HG03135 (cell line): ENCODE data around the gene CDHR5.

Source experiments
- ATAC-seq: cut with Tn5 transposase; IDR thresholded peaks from one replicate; pipeline ENCODE4 v1.9.1; 2021; ENCODE audit warnings: mild to moderate bottlenecking, moderate library complexity; ENCODE audit not compliant: unreplicated experiment

CDHR5 gene

GRCh38 chr11:612201-612960, 12.4 kb downstream of the CDHR5 start:
- no peak for ATAC-seq

DNA sequence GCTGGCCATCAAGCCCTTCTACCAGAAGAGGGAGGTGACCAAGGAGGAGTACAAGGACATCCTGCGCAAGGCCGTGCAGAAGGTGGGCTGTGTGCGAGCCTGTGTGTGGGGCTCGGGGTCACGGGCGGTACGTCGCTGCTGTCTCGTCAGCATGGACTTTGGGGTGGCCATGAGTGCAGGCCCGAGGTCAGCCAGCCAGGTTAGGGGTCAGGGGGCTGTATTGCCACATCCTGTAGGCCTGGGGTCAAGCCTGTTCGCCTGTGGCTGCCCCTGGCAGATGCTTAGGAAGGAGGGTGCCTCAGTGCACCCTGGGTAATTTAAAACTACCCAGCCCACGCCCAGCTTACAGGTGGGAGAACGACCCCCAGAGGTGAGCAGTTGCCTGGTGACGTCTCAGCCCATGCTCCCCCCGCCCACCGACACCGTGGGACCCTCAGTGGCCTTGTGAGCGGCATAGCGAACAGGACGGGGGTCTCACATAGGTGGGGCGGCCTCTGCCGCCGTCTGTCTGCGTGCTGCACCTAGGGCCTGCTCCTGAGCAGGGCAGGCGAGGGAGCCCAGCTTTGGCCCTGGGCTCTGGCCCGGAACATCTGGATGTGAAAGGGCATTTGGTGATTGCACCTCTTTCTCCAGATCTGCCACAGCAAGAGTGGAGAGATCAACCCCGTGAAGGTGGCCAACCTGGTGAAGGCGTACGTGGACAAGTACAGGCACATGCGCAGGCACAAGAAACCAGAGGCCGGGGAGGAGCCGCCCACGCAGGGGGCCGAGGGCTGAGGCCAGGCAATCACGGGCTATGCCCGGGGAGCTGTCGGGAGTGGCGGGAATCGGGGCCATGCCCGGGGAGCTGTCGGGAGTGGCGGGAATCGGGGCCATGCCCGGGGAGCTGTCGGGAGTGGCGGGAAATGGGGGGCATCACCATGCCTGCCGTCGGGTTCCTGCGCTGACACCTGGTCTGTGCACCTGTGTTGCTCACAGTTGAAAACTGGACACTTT, 13.5 kb downstream of the CDHR5 start:
- ATAC-seq: no peak

DNA sequence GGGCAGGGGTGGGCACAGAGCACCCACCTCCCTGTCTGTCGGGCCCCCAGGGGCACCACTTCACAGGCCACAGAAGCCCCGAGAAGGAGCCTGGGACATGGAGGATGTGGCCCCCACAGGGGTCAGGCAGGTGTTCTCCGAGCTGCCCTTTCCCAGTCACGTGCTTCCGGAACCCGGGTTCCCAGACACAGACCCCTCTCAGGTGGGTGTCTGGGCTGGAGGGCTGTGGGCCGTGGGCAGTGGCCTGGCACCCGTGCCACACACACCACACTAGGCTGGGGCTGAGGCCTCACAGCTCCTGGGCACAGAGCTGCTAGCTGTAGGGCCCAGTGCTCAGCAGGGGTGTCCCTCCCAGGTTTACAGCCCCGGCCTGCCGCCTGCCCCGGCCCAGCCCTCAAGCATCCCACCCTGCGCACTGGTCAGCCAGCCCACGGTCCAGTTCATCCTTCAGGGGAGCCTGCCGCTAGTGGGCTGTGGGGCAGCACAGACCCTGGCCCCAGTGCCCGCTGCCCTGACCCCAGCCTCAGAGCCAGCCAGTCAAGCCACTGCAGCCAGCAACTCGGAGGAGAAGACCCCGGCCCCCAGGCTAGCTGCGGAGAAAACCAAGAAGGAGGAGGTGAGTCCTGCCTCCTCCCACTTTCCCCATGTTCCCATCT, 14.5 kb downstream of the CDHR5 start:
- ATAC-seq: no peak

GRCh38 chr11:609341-609811, 15.4 kb downstream of the CDHR5 start:
- ATAC-seq: no peak

GRCh38 chr11:608791-609251, 15.9 kb downstream of the CDHR5 start:
- no peak for ATAC-seq

GRCh38 chr11:607971-608659, 16.6 kb downstream of the CDHR5 start:
- no peak for ATAC-seq

DNA sequence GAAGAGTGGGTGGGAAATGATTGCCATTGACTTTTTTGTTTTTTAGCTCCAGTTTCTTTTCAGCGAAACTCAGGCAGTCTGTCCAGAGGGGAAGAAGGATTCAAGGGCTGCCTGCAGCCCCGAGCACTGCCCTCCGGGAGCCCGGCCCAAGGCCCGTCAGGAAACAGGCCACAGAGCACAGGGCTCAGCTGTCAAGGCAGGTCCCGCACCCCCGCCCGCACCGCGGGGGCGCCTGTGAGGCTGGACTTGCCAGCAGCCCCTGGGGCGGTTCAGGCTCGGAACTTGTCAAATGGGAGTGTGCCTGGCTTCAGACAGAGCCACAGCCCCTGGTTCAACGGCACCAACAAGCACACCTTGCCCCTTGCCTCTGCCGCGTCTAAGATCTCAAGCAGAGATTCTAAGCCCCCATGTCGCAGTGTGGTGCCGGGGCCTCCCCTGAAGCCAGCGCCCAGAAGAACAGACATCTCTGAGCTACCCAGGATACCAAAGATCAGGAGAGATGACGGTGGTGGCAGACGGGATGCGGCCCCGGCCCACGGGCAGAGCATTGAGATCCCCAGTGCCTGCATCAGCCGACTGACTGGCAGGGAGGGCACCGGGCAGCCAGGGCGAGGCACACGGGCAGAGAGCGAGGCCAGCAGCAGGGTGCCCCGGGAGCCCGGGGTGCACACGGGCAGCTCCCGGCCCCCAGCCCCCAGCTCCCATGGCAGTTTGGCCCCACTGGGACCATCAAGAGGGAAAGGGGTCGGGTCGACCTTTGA, 17.6 kb downstream of the CDHR5 start:
- no peak for ATAC-seq

DNA sequence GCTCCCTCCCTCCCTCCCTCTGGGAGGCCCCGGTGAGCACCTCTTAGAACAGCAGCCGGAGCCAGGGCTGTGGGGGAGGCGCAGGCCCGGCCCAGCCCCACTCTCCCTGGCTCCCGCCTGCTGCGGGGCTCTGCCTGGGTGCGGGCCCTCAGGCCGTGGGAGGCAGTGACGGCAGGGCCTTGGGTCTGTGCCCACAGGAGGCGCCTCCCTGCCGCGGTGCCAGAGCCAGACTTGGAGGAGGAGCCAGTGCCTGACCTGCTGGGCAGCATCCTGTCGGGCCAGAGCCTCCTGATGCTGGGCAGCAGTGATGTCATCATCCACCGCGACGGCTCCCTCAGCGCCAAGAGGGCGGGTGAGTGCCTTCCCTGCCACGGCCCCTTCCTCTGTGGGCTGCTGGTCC, 18.5 kb downstream of the CDHR5 start:
- no peak for ATAC-seq

- no peak for ATAC-seq
Measured at GRCh38 chr11:605286-606129, 19.2 kb downstream of the CDHR5 start.

DNA sequence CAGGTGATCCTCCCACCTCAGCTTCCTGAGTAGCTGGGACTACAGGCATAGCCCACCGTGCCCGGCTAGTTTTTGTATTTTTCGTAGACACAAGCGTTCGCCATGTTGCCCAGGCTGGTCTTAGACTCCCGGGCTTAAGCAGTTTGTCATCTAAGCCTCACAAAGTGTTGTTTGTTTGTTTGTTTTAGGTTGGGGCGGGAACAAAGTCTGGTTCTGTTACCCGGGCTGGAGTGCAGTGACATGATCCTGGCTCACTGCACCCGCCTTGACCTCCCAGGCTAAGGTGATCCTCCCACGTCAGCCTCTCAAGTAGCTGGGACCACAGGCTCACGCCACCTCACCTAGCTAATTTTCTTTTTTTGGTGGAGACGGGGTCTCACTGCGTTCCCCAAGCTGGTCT, 21.6 kb downstream of the CDHR5 start:
- ATAC-seq: no peak

- no peak for ATAC-seq
Measured at GRCh38 chr11:601573-602245, 23.0 kb downstream of the CDHR5 start.

- ATAC-seq: no peak
Measured at GRCh38 chr11:598005-598680, 26.6 kb downstream of the CDHR5 start.

DNA sequence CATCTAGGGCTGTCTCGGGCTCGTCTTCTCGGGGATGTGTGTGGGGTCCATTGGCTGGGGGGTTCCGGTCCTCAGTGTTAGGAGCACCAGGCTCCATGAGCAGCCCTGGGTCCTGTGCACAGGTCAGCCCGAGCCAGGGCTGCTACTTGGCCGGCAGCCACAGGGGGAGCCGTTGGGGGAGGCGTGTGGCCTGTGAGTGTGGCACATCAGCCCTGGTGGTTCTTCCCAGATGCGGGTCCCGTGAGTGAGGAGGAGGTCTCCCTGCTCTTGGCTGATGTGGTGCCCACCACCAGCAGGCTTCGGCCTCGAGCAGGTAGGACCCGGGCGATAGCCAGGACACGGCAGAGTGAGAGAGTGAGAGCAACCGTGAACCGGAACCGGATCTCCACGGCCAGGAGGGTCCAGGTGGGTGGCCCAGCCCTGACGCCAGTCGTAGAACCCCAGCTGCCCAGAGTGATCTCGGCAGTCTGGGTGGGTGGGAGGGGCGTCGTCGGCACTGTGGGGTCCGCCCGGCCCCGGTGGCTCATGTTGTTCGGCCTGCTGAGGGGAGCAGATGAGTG, 27.5 kb downstream of the CDHR5 start:
- ATAC-seq: no peak

DNA sequence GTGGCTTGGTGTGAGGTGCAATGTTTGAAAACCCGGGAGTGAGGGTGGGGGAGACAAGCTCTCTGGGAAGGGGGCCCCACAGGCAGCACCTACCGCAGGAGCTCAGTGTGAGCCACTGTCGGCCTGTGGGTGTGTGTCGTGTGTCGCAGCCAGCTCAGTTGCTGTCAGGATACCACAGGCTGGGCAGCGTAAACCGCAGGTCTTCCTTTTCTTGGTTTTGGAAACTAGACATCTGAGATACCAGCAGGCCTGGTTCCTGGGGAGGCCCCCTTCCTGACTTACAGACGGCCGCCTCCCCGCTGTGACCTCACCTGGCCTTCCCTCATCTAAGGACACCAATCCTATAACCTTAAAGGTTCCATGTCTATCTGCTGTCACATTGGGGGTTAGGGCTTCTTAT, 28.4 kb downstream of the CDHR5 start:
- no peak for ATAC-seq

DNA sequence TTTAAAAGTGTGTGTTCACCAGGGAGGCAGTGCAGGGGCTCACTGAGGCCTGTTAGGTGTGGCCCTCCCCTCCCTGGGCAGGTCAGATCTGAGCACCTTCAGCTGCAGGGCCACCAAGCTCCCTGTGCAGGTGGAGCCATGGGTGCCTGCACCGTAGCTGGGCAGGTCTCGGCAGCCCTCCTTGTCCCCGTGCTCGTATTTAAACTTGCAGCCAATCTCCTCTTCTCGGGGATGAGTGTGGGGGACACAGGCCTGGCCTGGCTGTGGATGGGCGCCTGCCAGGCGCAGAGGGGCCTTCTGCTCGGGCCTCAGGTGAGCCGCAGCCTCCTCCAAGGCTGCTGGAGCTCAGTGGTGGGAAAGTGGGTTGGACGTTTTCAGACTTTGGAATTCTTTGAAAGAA, 29.4 kb downstream of the CDHR5 start:
- ATAC-seq: no peak

DNA sequence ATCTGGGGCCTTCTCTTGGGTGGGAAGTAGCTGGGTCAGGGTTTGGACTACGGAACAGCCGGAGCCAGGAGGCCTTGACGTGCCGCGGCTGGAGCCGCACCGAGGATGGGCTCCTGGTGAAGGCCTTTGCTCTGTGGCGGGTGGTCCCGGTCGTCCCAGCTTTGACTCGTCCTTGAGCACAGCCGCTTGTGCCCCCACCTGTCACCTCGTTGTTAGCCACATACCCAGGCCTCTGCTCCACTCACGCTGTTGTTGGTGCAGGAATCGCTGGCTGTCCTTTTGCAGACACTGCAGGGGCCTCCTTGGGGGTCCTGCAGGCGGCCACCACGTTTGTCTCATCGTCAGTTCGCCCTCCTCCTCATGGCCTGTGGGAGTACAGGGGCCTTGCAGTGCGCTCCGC, 31.4 kb downstream of the CDHR5 start:
- ATAC-seq: no peak

- ATAC-seq: no peak
Measured at GRCh38 chr11:592918-593317, 31.8 kb downstream of the CDHR5 start.

DNA sequence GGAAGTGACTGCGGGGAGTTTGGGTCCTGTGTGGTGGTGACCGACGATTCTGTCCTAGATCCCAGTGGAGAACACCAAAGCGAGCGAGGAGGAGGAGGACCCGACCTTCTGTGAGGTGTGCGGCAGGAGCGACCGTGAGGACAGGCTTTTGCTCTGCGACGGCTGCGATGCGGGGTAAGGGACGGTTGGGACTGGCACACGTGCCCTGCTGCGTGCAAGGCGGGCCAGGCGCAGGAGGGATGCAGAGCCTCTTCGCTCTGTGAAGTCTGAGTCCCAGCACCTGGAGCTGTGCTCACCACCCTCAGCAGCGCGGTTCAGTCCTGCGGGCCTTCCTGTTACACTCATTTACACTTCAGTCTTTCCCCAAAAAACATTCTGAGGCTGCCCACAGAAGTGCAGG, 32.3 kb downstream of the CDHR5 start:
- no peak for ATAC-seq
